Tongue (tissue), 2 donors: ENCODE data around the gene PABPC1L. TPM values are rescaled to one million over a fixed set of nuclear protein-coding genes. Genes with fewer than 3 reads are reported as not detected.

Experiments
- DNase-seq: peaks from one replicate; pipeline ENCODE4 v3.0.0-alpha.2; 2015
- total RNA-seq: library from RNA; depleted of rRNA; stranded (reverse); fragments of >200 nt; gene quantifications from one replicate; pipeline ENCODE4 v1.2.3, GENCODE V29; 2014

Gene PABPC1L
- total RNA-seq, 1 donor from 2014 or later: 6.4 TPM

GRCh38 chr20:44966030-44966961 lies 56.4 kb downstream of the PABPC1L start, which contains the start of gene STK4:
Gene STK4 (plus strand): TSS chr20:44966512. CDS start chr20:44966569, 57 bp downstream.
- DNase-seq: peak; percentile 96

GRCh38 chr20:44967207-44967807 lies 57.4 kb downstream of the PABPC1L start:
- DNase-seq: no peak

- no peak for DNase-seq
Observed at GRCh38 chr20:44969300-44969894, 59.5 kb downstream of the PABPC1L start.

- DNase-seq: no peak
Observed at GRCh38 chr20:44970243-44970757, 60.4 kb downstream of the PABPC1L start.

DNA sequence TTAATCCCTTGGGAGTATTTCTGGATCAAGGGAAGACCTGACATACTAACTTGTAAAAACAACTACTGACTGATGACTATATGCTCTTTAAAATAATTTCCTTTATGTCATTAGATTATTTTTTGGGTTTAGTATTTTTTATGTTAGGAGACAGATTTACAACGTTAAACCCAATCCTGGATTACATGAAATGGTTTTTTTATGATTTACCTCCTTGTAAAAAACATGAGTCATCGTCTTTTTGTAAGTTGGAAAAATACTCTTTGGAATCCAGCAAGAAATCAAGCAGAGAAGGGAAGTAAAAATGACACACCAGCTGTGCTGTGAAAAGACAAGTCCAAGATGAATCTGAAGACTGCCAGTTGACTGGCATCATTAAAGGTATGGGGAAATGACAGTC lies 63.2 kb downstream of the PABPC1L start:
- no peak for DNase-seq

DNA sequence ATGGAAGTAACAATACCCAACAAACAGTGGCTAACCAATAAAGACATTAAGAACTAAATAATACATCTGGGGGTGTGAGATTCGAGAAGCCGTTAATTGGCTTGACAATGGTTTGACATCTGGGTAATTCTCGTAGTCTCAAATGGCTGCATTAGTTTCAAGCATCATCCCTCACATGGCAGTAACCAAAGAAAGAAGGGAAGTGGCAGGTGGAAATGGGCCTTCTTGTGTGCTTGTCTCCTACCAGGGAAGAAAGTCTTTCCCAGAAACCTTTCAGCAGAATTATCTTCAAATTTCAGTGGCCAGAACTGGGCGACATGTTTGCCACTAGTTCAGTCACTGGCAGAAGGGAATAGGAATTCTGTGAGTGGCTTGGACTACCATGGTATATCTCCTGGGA lies 66.8 kb downstream of the PABPC1L start:
- DNase-seq: no peak

DNA sequence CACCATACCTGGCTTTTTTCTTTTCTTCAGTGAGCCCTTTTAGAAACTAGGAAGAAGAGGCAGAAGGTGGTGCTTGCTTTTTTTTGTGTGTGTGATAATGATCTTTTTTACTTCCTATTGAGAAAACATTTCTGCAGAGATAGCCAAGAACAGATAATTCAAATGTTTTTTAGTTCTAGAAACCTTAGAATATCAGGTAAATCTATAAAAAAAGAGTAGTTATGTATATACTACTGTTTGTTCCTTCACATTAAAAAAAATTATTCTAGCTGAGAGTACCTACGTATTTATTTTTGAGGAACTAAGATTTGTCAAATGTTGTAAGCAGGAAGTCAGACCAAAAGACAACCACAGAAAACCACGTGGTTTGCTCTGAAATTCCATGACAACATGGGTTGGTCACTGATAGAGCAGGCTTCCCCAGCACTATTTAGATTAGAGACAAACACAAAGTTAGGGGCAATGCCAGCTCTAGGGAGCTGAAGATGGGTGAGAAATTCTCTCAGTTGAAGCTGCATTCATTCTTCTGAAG lies 69.3 kb downstream of the PABPC1L start:
- DNase-seq: no peak

- no peak for DNase-seq
Observed at GRCh38 chr20:44981736-44982406, 72.0 kb downstream of the PABPC1L start.

DNA sequence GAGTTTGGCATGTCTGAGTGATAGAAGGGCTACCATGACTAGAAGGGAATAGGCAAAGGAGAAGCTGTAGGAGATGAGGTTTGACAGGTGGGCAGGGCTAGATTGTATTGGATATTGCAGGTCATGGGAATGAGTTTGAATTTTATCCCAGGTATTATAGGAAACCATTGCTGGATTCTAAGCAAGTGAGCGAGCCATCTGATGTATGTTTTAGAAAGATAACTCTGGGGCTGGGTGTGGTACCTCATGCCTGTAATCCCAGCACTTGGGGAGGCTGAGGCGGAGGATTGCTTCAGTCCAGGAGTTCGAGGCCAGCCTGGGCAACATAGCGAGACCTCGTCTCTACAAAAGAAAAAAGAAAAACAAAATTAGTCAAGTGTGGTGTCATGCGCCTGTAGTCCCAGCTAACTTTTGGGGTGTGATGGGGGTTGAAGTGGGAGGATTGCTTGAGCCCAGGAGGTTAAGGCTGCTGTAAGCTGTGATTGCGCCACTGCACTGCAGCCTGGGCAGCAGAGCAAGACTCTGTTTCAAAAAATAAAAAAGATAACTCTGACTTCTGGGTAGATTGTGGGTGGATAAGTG lies 73.3 kb downstream of the PABPC1L start:
- DNase-seq: no peak

GRCh38 chr20:44988631-44989171 lies 78.8 kb downstream of the PABPC1L start:
- DNase-seq: no peak

Other genes with a start within 250 kb of the PABPC1L start
- 0.62 TPM for gene CCN5, start 194.7 kb upstream of the PABPC1L start, total RNA-seq
- 0.41 TPM for gene KCNK15, start 164.2 kb upstream of the PABPC1L start, total RNA-seq
- gene RIMS4, start 99.5 kb upstream of the PABPC1L start, total RNA-seq: 3.7 TPM
- 82.2 TPM for gene YWHAB, start 24.4 kb upstream of the PABPC1L start, total RNA-seq
- 8.1 TPM for gene TOMM34, start 50.3 kb downstream of the PABPC1L start, total RNA-seq
- 24.4 TPM for gene STK4, start 56.5 kb downstream of the PABPC1L start, total RNA-seq
- 1.1 TPM for gene KCNS1, start 191.1 kb downstream of the PABPC1L start, total RNA-seq
- not detected for gene WFDC5, start 205.1 kb downstream of the PABPC1L start, total RNA-seq
- gene WFDC12, start 214.4 kb downstream of the PABPC1L start, total RNA-seq: not detected